GM19452 (cell line): ENCODE results near the gene ENTR1.

ENCODE experiments used
- ATAC-seq: cut with Tn5 transposase; IDR thresholded peaks from one replicate; pipeline ENCODE4 v1.9.1; 2021; ENCODE audit not compliant: unreplicated experiment

Gene ENTR1

GRCh38 chr9:136363106-136363948 is 47.1 kb downstream of the ENTR1 start, which contains the start of gene DNLZ:
DNLZ (minus strand) TSS chr9:136363744; CDS start chr9:136363714, 30 bp downstream.
- peak; percentile 72 for ATAC-seq

GRCh38 chr9:136362450-136362784 is 48.0 kb downstream of the ENTR1 start:
- no peak for ATAC-seq

GRCh38 chr9:136361754-136362449 is 48.5 kb downstream of the ENTR1 start:
- ATAC-seq: no peak

- no peak for ATAC-seq
These were observed 49.2 kb downstream of the ENTR1 start for GRCh38 chr9:136361047-136361753.

GRCh38 chr9:136359774-136360718 is 50.4 kb downstream of the ENTR1 start:
- no peak for ATAC-seq

- no peak for ATAC-seq
These were observed 51.5 kb downstream of the ENTR1 start for GRCh38 chr9:136358888-136359287.

GRCh38 chr9:136358016-136358415 is 52.4 kb downstream of the ENTR1 start:
- ATAC-seq: no peak

- no peak for ATAC-seq
These were observed 53.1 kb downstream of the ENTR1 start for GRCh38 chr9:136357202-136357725.

GRCh38 chr9:136355616-136356557 is 54.5 kb downstream of the ENTR1 start:
- ATAC-seq: no peak

- ATAC-seq: no peak
These were observed 55.8 kb downstream of the ENTR1 start for GRCh38 chr9:136354592-136355085.

- no peak for ATAC-seq
These were observed 56.5 kb downstream of the ENTR1 start for GRCh38 chr9:136353757-136354488.

- no peak for ATAC-seq
These were observed 57.3 kb downstream of the ENTR1 start for GRCh38 chr9:136353088-136353487.

- ATAC-seq: no peak
These were observed 57.7 kb downstream of the ENTR1 start for GRCh38 chr9:136352682-136353081.
